ENCODE data around the gene RIMBP3C.

GRCh38 chr22:21569459-21570170 is 18.4 kb upstream of the RIMBP3C start:
- TF ChIP-seq CTCF (conservative IDR thresholded peaks at IDR 0.05 in 1 of 2, IDR thresholded peaks at IDR 0.05 in 1 of 2; ENCODE audit: low read depth in 1 of 2, low read length in 2 of 2) (no peak), EZH2 (IDR thresholded peaks at IDR 0.05; ENCODE audit: low read length, missing control alignments) (no peak)

Data from fibroblast of lung (primary cell).